Astrocyte of the cerebellum (primary cell): ENCODE measurements around the gene TNNT2.

Experiments used
- DNase-seq: peaks from one replicate; pipeline ENCODE4 v3.0.0-alpha.2; 2011; ENCODE audit warnings: low read depth
- H3K4me3 ChIP-seq: 2 replicates; pipeline ENCODE4 v1.5.1; 2011; ENCODE audit warnings: mild to moderate bottlenecking, low read depth, low read length, moderate library complexity
- in situ Hi-C: cut with HindIII; loops from 2 replicates; pipeline ENCODE4 v1.10.0; 2017; ENCODE audit warnings: low sequenced_read_pairs
- TF ChIP-seq, protein P1 (sequence below): IDR thresholded peaks from 2 replicates; pipeline ENCODE4 v1.5.1; 2012; ENCODE audit warnings: low read length, low read depth, moderate library complexity, mild to moderate bottlenecking; ENCODE audit errors: missing control alignments

TNNT2 gene

GRCh38 chr1:201404722-201405483 is 27.4 kb upstream of the TNNT2 start:
- no peak for DNase-seq
- in situ Hi-C loops = no loop called here
- H3K4me3 ChIP-seq = no peak overlapping the region
- TF ChIP-seq, protein P1, sequence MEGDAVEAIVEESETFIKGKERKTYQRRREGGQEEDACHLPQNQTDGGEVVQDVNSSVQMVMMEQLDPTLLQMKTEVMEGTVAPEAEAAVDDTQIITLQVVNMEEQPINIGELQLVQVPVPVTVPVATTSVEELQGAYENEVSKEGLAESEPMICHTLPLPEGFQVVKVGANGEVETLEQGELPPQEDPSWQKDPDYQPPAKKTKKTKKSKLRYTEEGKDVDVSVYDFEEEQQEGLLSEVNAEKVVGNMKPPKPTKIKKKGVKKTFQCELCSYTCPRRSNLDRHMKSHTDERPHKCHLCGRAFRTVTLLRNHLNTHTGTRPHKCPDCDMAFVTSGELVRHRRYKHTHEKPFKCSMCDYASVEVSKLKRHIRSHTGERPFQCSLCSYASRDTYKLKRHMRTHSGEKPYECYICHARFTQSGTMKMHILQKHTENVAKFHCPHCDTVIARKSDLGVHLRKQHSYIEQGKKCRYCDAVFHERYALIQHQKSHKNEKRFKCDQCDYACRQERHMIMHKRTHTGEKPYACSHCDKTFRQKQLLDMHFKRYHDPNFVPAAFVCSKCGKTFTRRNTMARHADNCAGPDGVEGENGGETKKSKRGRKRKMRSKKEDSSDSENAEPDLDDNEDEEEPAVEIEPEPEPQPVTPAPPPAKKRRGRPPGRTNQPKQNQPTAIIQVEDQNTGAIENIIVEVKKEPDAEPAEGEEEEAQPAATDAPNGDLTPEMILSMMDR = no peak

- H3K4me3 ChIP-seq = no peak overlapping the region
- in situ Hi-C loops = no loop called here
- DNase-seq = no peak
- TF ChIP-seq, protein P1 = no peak
Observed at GRCh38 chr1:201404055-201404454, 26.6 kb upstream of the TNNT2 start.

GRCh38 chr1:201403359-201403758 is 25.9 kb upstream of the TNNT2 start:
- TF ChIP-seq, protein P1 = no peak
- no peak for DNase-seq
- in situ Hi-C loops = no loop called here
- no peak overlapping the region for H3K4me3 ChIP-seq

DNA sequence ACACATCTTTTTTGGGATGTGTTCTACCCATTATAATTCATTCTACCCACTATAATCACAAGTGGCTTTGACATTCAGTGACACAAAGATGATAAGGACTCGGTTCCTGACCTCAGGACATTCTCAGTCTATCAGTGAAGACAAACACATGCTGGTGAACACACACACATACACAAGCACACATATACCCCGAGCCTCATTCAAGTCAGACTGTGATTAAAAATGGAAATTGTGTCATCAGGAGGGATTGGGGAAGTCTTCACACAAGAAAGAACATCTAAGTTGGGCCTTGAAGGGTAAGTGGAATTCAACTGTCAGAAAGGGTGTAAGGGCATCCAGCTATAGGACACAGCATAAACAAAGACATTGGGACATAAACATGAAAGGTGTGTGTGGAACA is 24.2 kb upstream of the TNNT2 start:
- no peak overlapping the region for H3K4me3 ChIP-seq
- no peak for DNase-seq
- TF ChIP-seq, protein P1 = no peak
- in situ Hi-C loops = no loop called here

DNA sequence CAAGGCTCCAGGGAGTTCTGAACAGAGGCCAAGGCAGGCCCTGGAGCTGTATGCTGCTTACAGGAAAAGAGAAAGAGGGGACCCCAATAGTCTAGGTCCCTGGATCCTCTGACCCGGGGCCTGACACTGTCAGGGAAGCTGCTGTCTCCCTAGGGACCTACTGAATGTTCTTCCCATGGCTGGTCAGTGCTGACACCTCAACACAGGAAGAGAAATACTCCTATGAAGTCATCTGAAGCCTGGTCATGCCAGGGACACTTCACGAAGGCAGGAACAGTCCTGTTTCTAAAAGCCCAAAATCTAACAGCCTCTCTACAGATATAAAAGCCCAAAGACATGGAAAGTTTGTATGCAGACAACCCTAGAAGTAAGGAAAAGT is 23.4 kb upstream of the TNNT2 start:
- no peak for DNase-seq
- in situ Hi-C loops = no loop called here
- H3K4me3 ChIP-seq = no peak overlapping the region
- TF ChIP-seq, protein P1 = no peak

GRCh38 chr1:201400212-201400851 is 22.9 kb upstream of the TNNT2 start:
- in situ Hi-C loops = no loop called here
- no peak overlapping the region for H3K4me3 ChIP-seq
- no peak for DNase-seq
- TF ChIP-seq, protein P1 = no peak
